HepG2 (cell line): Measurements from ENCODE around the gene SMIM20.

ENCODE experiments used
- BRF2 ChIP-seq: sonication (generic); formaldehyde crosslinking; IDR thresholded peaks from 2 replicates; pipeline ENCODE4 v1.8.1; 2022; ENCODE audit warnings: mild to moderate bottlenecking, missing genetic modification reagents
- CTCF ChIP-seq: sonication (generic); formaldehyde crosslinking; IDR thresholded peaks from 2 replicates; pipeline ENCODE4 v1.5.0; 2020; ENCODE audit warnings: mild to moderate bottlenecking, missing genetic modification reagents, moderate library complexity
- MZF1 ChIP-seq: sonication (generic); formaldehyde crosslinking; IDR thresholded peaks from 2 replicates; pipeline ENCODE4 v1.8.1; 2023; ENCODE audit warnings: mild to moderate bottlenecking, missing genetic modification reagents, borderline replicate concordance

- TF ChIP-seq MZF1 (CRISPR knock-in tag) (no peak), CTCF (CRISPR knock-in tag) (no peak), BRF2 (CRISPR knock-in tag) (no peak)
Observed at GRCh38 chr4:25948051-25948450, 34.0 kb downstream of the SMIM20 start.
